CD4-positive, alpha-beta memory T cell (primary cell): ENCODE measurements around the gene APOL1. TPM values are rescaled to one million over a fixed set of nuclear protein-coding genes. Genes with fewer than 3 reads are reported as not detected.
A peak's percentile ranks its signal among the peaks of the same experiment; 100 is the strongest.
"Not testable (repeated sequence)": the region's sequence is repeated elsewhere in the genome, so short reads cannot be mapped to it uniquely, and the experiment has no call there.

ENCODE experiments used
- CTCF ChIA-PET: fragments of 350-600 bp; sonication (Branson Sonifier 250); formaldehyde crosslinking; loops from one replicate; lab custom pipeline; 2021; ENCODE audit warnings: inconsistent platforms; ENCODE audit not compliant: partially characterized antibody; lab: Charles Lee
- POLR2A ChIA-PET: fragments of 350-600 bp; sonication (Branson Sonifier 250); formaldehyde crosslinking; loops from one replicate; lab custom pipeline; 2021; ENCODE audit not compliant: partially characterized antibody; lab: Charles Lee
- DNase-seq, 5 donors: peaks; one replicate each; pipeline versions ENCODE4 v3.0.0 to v3.0.0-alpha.2; 2020 to 2022; ENCODE audit warnings: mixed read lengths in 1 of 5
- H3K27ac ChIP-seq: one replicate; pipeline ENCODE4 v1.7.0; 2013; ENCODE audit warnings: low read depth, low read length
- H3K27me3 ChIP-seq: 2 replicates; pipeline ENCODE4 v1.7.0; 2013; ENCODE audit warnings: mild to moderate bottlenecking, low read length, moderate library complexity; ENCODE audit not compliant: insufficient read depth
- H3K36me3 ChIP-seq: 2 replicates; pipeline ENCODE4 v1.7.0; 2013; ENCODE audit warnings: mild to moderate bottlenecking, low read length, moderate library complexity; ENCODE audit not compliant: insufficient read depth
- H3K4me1 ChIP-seq: 2 replicates; pipeline ENCODE4 v1.7.0; 2013; ENCODE audit warnings: mild to moderate bottlenecking, low read length, moderate library complexity; ENCODE audit not compliant: insufficient read depth
- H3K4me3 ChIP-seq, 2 donors: one replicate each; pipeline ENCODE4 v1.7.0; 2013; ENCODE audit warnings: low read length in 2 of 2, mild to moderate bottlenecking in 1 of 2
- H3K9me3 ChIP-seq, 2 donors: one replicate each; pipeline ENCODE4 v1.7.0; 2013; ENCODE audit warnings: low read length in 2 of 2, control low read depth in 1 of 2; ENCODE audit not compliant: control insufficient read depth in 1 of 2
- H3K27ac Mint-ChIP-seq, 7 donors: one replicate each; pipeline ENCODE4 v1.8.0; 2020 to 2021; ENCODE audit warnings: mixed read lengths in 7 of 7, mild to moderate bottlenecking in 6 of 7, inconsistent platforms in 3 of 7, moderate library complexity in 3 of 7
- H3K27me3 Mint-ChIP-seq, 2 donors: one replicate each; pipeline ENCODE4 v1.8.0; 2020 to 2021; ENCODE audit warnings: mixed read lengths in 2 of 2
- H3K36me3 Mint-ChIP-seq, 2 donors: one replicate each; pipeline ENCODE4 v1.8.0; 2020 to 2021; ENCODE audit warnings: mixed read lengths in 2 of 2, inconsistent platforms in 1 of 2, mild to moderate bottlenecking in 1 of 2
- H3K4me1 Mint-ChIP-seq, 4 donors: one replicate each; pipeline ENCODE4 v1.8.0; 2020 to 2021; ENCODE audit warnings: mixed read lengths in 4 of 4, mild to moderate bottlenecking in 1 of 4
- H3K4me3 Mint-ChIP-seq, 8 donors: one replicate each; pipeline ENCODE4 v1.8.0; 2020 to 2021; ENCODE audit warnings: mixed read lengths in 8 of 8, mild to moderate bottlenecking in 7 of 8, moderate library complexity in 6 of 8, inconsistent platforms in 3 of 8
- H3K9me3 Mint-ChIP-seq, 8 donors: one replicate each; pipeline ENCODE4 v1.8.0; 2020 to 2021; ENCODE audit warnings: mixed read lengths in 8 of 8, mild to moderate bottlenecking in 5 of 8, inconsistent platforms in 3 of 8, moderate library complexity in 1 of 8
- intact Hi-C: fragments of 100-400 bp; cut with micrococcal nuclease; formaldehyde crosslinking; loops from one replicate; pipeline ENCODE4 v1.15.1; 2023
- polyA plus RNA-seq, 2 donors: library from polyadenylated mRNA; unstranded; fragments of 300-500 nt; fragmentation: Illumina TruSeq; gene quantifications; one replicate each; pipeline ENCODE4 v1.2.3, GENCODE V29; 2021
- total RNA-seq, 2 experiments: library from RNA; stranded (reverse); gene quantifications; one replicate each; pipeline ENCODE4 v1.2.3, GENCODE V29; 2021

APOL1 gene
- total and polyA plus RNA-seq, 4 experiments from 2014 or later: 6.3 to 31.2 (median 26.2) TPM

GRCh38 chr22:36224245-36224644, 28.7 kb upstream of the APOL1 start:
- ChIA-PET CTCF (interaction anchor here (2.1 kb wide), 1 partner anchor 13 kb away, joined by 5 read pairs; no protein-coding TSS in a partner anchor), POLR2A (no interaction called here)
- H3K9me3 ChIP-seq: no peaks in the 10 kb centered on the region
- Mint-ChIP-seq H3K4me1 (peaks cover 4 to 8% (median 5%) of the 10 kb centered on the region in 4 donors), H3K36me3 (peaks cover 20 to 38% of the 10 kb centered on the region in 2 donors), H3K9me3 (no peaks in the 10 kb centered on the region), H3K27me3 (no peaks in the 10 kb centered on the region), H3K27ac (peak overlapping the region in 1 of 7 donors; percentile 84), H3K4me3 (no peak overlapping the region)
- peaks cover 18% of the 10 kb centered on the region for H3K36me3 ChIP-seq
- no peak for DNase-seq
- no peak overlapping the region for H3K4me3 ChIP-seq
- H3K27ac ChIP-seq: no peak overlapping the region
- peaks cover 3% of the 10 kb centered on the region for H3K4me1 ChIP-seq
- H3K27me3 ChIP-seq: no peaks in the 10 kb centered on the region
- intact Hi-C loops: no loop called here

- peak overlapping the region in 2 of 7 donors; percentile 42 to 60 for H3K27ac Mint-ChIP-seq
- peaks cover 3% of the 10 kb centered on the region for H3K4me1 ChIP-seq
Measured at GRCh38 chr22:36225333-36225922, 27.5 kb upstream of the APOL1 start.

GRCh38 chr22:36226189-36226588, 26.7 kb upstream of the APOL1 start:
- Mint-ChIP-seq H3K9me3 (no peaks in the 10 kb centered on the region), H3K36me3 (peaks cover 32 to 54% of the 10 kb centered on the region in 2 donors), H3K4me1 (peaks cover 4 to 8% (median 5%) of the 10 kb centered on the region in 4 donors), H3K4me3 (no peak overlapping the region), H3K27ac (peak overlapping the region in 2 of 7 donors; percentile 1 to 32), H3K27me3 (no peaks in the 10 kb centered on the region)
- no peaks in the 10 kb centered on the region for H3K9me3 ChIP-seq
- DNase-seq: no peak
- ChIA-PET CTCF (interaction anchor here (1.0 to 3.2 kb wide), 3 partner anchors 10 to 53 kb away, joined by 3 to 10 read pairs (median 7); partner anchors contain the start of gene APOL2), POLR2A (no interaction called here)
- intact Hi-C loops: no loop called here
- no peak overlapping the region for H3K27ac ChIP-seq
- H3K4me1 ChIP-seq: peaks cover 3% of the 10 kb centered on the region
- H3K36me3 ChIP-seq: peaks cover 34% of the 10 kb centered on the region
- H3K27me3 ChIP-seq: no peaks in the 10 kb centered on the region
- no peak overlapping the region for H3K4me3 ChIP-seq

More at GRCh38 chr22:36225333-36225922, 27.5 kb upstream of the APOL1 start:
- ChIA-PET CTCF (interaction anchor here (2.1 to 3.2 kb wide), 2 partner anchors 9 to 12 kb away, joined by 5 to 10 read pairs; no protein-coding TSS in a partner anchor), POLR2A (no interaction called here)
- H3K36me3 Mint-ChIP-seq: peaks cover 26 to 47% of the 10 kb centered on the region in 2 donors
- no peak overlapping the region for H3K4me3 Mint-ChIP-seq
- Histone ChIP-seq H3K9me3 (no peaks in the 10 kb centered on the region), H3K4me3 (no peak overlapping the region), H3K27ac (no peak overlapping the region), H3K27me3 (no peaks in the 10 kb centered on the region), H3K36me3 (peaks cover 27% of the 10 kb centered on the region)
- intact Hi-C loops: no loop called here
- no peaks in the 10 kb centered on the region for H3K9me3 Mint-ChIP-seq
- peaks cover 4 to 8% (median 5%) of the 10 kb centered on the region in 4 donors for H3K4me1 Mint-ChIP-seq
- DNase-seq: no peak
- no peaks in the 10 kb centered on the region for H3K27me3 Mint-ChIP-seq

- ChIA-PET POLR2A (no interaction called here), CTCF (interaction anchor here (0.6 to 3.2 kb wide), 6 partner anchors 11 to 120 kb away, joined by 3 to 10 read pairs (median 4); partner anchors contain the start of gene APOL2)
- H3K9me3 Mint-ChIP-seq: no peaks in the 10 kb centered on the region
- intact Hi-C loops: no loop called here
- H3K4me1 ChIP-seq: no peaks in the 10 kb centered on the region
- no peak overlapping the region for H3K4me3 ChIP-seq
- no peaks in the 10 kb centered on the region for H3K27me3 ChIP-seq
- H3K27ac Mint-ChIP-seq: peak overlapping the region in 1 of 7 donors; percentile 42
- DNase-seq: no peak
- H3K4me1 Mint-ChIP-seq: peaks cover 0 to 4% (median 3%) of the 10 kb centered on the region in 4 donors
- H3K27me3 Mint-ChIP-seq: no peaks in the 10 kb centered on the region
- peaks cover 42 to 66% of the 10 kb centered on the region in 2 donors for H3K36me3 Mint-ChIP-seq
- H3K27ac ChIP-seq: no peak overlapping the region
- H3K4me3 Mint-ChIP-seq: no peak overlapping the region
- H3K36me3 ChIP-seq: peaks cover 46% of the 10 kb centered on the region
- H3K9me3 ChIP-seq: no peaks in the 10 kb centered on the region
Measured at GRCh38 chr22:36227396-36227795, 25.5 kb upstream of the APOL1 start.

- ChIA-PET POLR2A (no interaction called here), CTCF (interaction anchor here (0.6 to 3.2 kb wide), 6 partner anchors 11 to 120 kb away, joined by 3 to 10 read pairs (median 4); partner anchors contain the start of gene APOL2)
- Mint-ChIP-seq H3K27ac (no peak overlapping the region), H3K4me1 (peaks cover 0 to 6% (median 3%) of the 10 kb centered on the region in 4 donors), H3K27me3 (no peaks in the 10 kb centered on the region), H3K36me3 (peaks cover 44 to 68% of the 10 kb centered on the region in 2 donors), H3K4me3 (no peak overlapping the region), H3K9me3 (no peaks in the 10 kb centered on the region)
- no peaks in the 10 kb centered on the region for H3K27me3 ChIP-seq
- H3K4me1 ChIP-seq: no peaks in the 10 kb centered on the region
- no peaks in the 10 kb centered on the region for H3K9me3 ChIP-seq
- H3K36me3 ChIP-seq: peaks cover 51% of the 10 kb centered on the region
- DNase-seq: no peak
- intact Hi-C loops: no loop called here
- no peak overlapping the region for H3K4me3 ChIP-seq
- H3K27ac ChIP-seq: no peak overlapping the region
Measured at GRCh38 chr22:36227806-36228205, 25.1 kb upstream of the APOL1 start.

GRCh38 chr22:36228369-36228768, 24.6 kb upstream of the APOL1 start:
- H3K27ac ChIP-seq, H3K4me3 Mint-ChIP-seq, H3K9me3 ChIP-seq, H3K4me3 ChIP-seq, H3K27me3 ChIP-seq, POLR2A ChIA-PET, DNase-seq, H3K4me1 ChIP-seq, H3K9me3 Mint-ChIP-seq, intact Hi-C loops, H3K27me3 Mint-ChIP-seq, H3K4me1 Mint-ChIP-seq: not testable (repeated sequence)
- CTCF ChIA-PET: interaction anchor here (1.0 to 2.3 kb wide), 4 partner anchors 11 to 37 kb away, joined by 3 to 7 read pairs (median 4); partner anchors contain the start of gene APOL2
- H3K27ac Mint-ChIP-seq: peak overlapping the region in 1 of 7 donors; percentile 42
- H3K36me3 ChIP-seq: peaks cover 56% of the 10 kb centered on the region
- peaks cover 47 to 70% of the 10 kb centered on the region in 2 donors for H3K36me3 Mint-ChIP-seq

- DNase-seq: no peak
- Histone ChIP-seq H3K9me3 (no peaks in the 10 kb centered on the region), H3K36me3 (peaks cover 57% of the 10 kb centered on the region), H3K27ac (no peak overlapping the region), H3K27me3 (no peaks in the 10 kb centered on the region), H3K4me1 (no peaks in the 10 kb centered on the region), H3K4me3 (no peak overlapping the region)
- Mint-ChIP-seq H3K4me1 (peaks cover 0 to 10% (median 4%) of the 10 kb centered on the region in 4 donors), H3K9me3 (no peaks in the 10 kb centered on the region), H3K36me3 (peaks cover 52 to 76% of the 10 kb centered on the region in 2 donors), H3K27me3 (no peaks in the 10 kb centered on the region), H3K4me3 (no peak overlapping the region), H3K27ac (peak overlapping the region in 3 of 7 donors; percentile 7 to 42 (median 29))
- POLR2A ChIA-PET: no interaction called here
- CTCF ChIA-PET: interaction anchor here (1.0 to 1.6 kb wide), 2 partner anchors 31 to 37 kb away, joined by 3 read pairs; no protein-coding TSS in a partner anchor
- intact Hi-C loops: no loop called here
Measured at GRCh38 chr22:36228944-36229343, 24.0 kb upstream of the APOL1 start.
